ENCODE measurements around the gene IMPA2.

- TF ChIP-seq CTCF (IDR thresholded peaks at IDR 0.05 in 2 of 3, conservative IDR thresholded peaks at IDR 0.05 in 1 of 3; ENCODE audit: control insufficient read depth in 2 of 3, extremely low read depth in 1 of 3, insufficient read depth in 1 of 3, low read depth in 3 of 3, low read length in 3 of 3) (no peak), SUZ12 (IDR thresholded peaks at IDR 0.05; ENCODE audit: unreplicated experiment) (no peak), NFYB (IDR thresholded peaks at IDR 0.05; ENCODE audit: insufficient read depth, low read depth, low read length) (no peak), POLR2AphosphoS5 (IDR thresholded peaks at IDR 0.05; ENCODE audit: low read length) (no peak), REST (IDR thresholded peaks at IDR 0.05; ENCODE audit: low read depth, low read length) (no peak), ESRRA (IDR thresholded peaks at IDR 0.05; ENCODE audit: low read length) (no peak), RAD21 (IDR thresholded peaks at IDR 0.05; ENCODE audit: insufficient read depth, low read depth, low read length) (no peak), TAF1 (IDR thresholded peaks at IDR 0.05; ENCODE audit: borderline replicate concordance, low read depth, low read length) (no peak), JUND (IDR thresholded peaks at IDR 0.05; ENCODE audit: low read depth, low read length) (no peak), CBX5 (IDR thresholded peaks at IDR 0.05; ENCODE audit: low read depth) (no peak)
- TF ChIP-seq, protein P1, sequence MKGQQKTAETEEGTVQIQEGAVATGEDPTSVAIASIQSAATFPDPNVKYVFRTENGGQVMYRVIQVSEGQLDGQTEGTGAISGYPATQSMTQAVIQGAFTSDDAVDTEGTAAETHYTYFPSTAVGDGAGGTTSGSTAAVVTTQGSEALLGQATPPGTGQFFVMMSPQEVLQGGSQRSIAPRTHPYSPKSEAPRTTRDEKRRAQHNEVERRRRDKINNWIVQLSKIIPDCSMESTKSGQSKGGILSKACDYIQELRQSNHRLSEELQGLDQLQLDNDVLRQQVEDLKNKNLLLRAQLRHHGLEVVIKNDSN (IDR thresholded peaks at IDR 0.05; ENCODE audit: borderline replicate concordance, extremely low read length, insufficient read depth, low read depth, low read length), result no peak
- TF ChIP-seq, protein P2, sequence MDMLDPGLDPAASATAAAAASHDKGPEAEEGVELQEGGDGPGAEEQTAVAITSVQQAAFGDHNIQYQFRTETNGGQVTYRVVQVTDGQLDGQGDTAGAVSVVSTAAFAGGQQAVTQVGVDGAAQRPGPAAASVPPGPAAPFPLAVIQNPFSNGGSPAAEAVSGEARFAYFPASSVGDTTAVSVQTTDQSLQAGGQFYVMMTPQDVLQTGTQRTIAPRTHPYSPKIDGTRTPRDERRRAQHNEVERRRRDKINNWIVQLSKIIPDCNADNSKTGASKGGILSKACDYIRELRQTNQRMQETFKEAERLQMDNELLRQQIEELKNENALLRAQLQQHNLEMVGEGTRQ (IDR thresholded peaks at IDR 0.05; ENCODE audit: borderline replicate concordance, low read depth, low read length), result no peak
These were observed 20.4 kb upstream of the IMPA2 start for GRCh38 chr18:11960743-11961380.

Measured in GM12878 (cell line).